ENCODE results near the gene OTOF. TPM values are rescaled to one million over a fixed set of nuclear protein-coding genes. Genes with fewer than 3 reads are reported as not detected.

OTOF gene
- total RNA-seq, 1 experiment from 2014 or later = not detected

DNA sequence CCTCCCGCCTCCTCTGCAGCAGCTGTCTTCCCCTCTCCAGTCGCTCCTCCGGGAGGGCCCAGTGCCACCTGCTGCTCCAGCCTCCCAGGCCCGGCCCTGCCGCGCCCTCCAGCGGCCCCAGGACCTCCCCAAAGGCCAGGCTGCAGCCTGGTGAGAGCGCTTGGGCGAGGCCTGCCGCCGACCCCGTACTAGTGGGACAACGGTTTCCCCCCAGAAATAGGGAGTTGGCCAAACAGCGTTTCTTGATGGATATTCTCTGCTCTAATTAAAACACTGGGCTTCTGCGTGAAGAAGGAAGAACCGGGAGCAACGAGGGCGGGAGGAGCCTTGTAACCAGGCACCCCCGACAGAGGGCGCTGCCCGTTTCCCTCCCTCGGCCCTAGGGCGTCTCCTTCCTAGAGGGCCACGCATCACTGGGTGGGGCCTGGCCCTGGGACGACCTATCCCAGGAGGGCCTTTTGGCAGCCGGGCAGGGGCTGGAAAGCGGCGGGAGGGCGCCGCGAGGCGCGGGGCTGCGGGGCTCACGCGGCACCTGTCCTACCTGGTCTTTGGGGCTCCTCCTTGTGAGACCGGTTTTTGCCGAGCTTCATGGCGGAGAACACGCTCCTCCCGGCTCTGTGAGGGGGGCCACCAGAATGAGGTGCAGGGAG lies 25.4 kb upstream of the OTOF start:
- H3K9me2 ChIP-seq (ENCODE audit: insufficient read depth) = no peaks in the 10 kb centered on the region
- BruUV-seq (replicated peaks) = no TSS peak

GRCh38 chr2:26500406-26500805 lies 22.5 kb upstream of the OTOF start:
- no peaks in the 10 kb centered on the region for H3K36me3 ChIP-seq (ENCODE audit: low read depth)
- no peaks in the 10 kb centered on the region for H3K9me3 ChIP-seq (ENCODE audit: insufficient read depth, low read depth)
- BruUV-seq (replicated peaks) = no TSS peak
- ChIA-PET POLR2A (ENCODE audit: unreplicated experiment) (no interaction called here), CTCF (no interaction called here)
- TF ChIP-seq EZH2 (IDR thresholded peaks at IDR 0.05; ENCODE audit: low read depth) = no peak
- TF ChIP-seq, protein P1, sequence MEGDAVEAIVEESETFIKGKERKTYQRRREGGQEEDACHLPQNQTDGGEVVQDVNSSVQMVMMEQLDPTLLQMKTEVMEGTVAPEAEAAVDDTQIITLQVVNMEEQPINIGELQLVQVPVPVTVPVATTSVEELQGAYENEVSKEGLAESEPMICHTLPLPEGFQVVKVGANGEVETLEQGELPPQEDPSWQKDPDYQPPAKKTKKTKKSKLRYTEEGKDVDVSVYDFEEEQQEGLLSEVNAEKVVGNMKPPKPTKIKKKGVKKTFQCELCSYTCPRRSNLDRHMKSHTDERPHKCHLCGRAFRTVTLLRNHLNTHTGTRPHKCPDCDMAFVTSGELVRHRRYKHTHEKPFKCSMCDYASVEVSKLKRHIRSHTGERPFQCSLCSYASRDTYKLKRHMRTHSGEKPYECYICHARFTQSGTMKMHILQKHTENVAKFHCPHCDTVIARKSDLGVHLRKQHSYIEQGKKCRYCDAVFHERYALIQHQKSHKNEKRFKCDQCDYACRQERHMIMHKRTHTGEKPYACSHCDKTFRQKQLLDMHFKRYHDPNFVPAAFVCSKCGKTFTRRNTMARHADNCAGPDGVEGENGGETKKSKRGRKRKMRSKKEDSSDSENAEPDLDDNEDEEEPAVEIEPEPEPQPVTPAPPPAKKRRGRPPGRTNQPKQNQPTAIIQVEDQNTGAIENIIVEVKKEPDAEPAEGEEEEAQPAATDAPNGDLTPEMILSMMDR (conservative IDR thresholded peaks at IDR 0.05) = no peak
- no peaks in the 10 kb centered on the region for H3K9me2 ChIP-seq (ENCODE audit: insufficient read depth)
- 0 out of 2 replicates have a peak, but pooled peaks cover 6% of the 10 kb centered on the region for H3K4me1 ChIP-seq (replicated peaks; ENCODE audit: insufficient read depth)
- H3K4me3 ChIP-seq = no peak overlapping the region
- intact Hi-C loops (cut with micrococcal nuclease; ENCODE audit: unreplicated experiment) = no loop called here
- no peak overlapping the region for H3K4me2 ChIP-seq
- H3K27me3 ChIP-seq (ENCODE audit: insufficient read depth, low read depth) = peaks cover 64% of the 10 kb centered on the region
- no peaks in the 10 kb centered on the region for H4K20me1 ChIP-seq (ENCODE audit: insufficient read depth)
- H3F3A ChIP-seq (ENCODE audit: insufficient read depth, low read depth) = no peaks in the 10 kb centered on the region
- H3K79me2 ChIP-seq (ENCODE audit: low read depth) = no peaks in the 10 kb centered on the region
- no peak for DNase-seq
- no peak overlapping the region for H3K27ac ChIP-seq
- no peak overlapping the region for H2AFZ ChIP-seq

More for the DNA sequence above, 25.4 kb upstream of the OTOF start:
- H4K20me1 ChIP-seq (ENCODE audit: insufficient read depth) = no peaks in the 10 kb centered on the region
- H3K36me3 ChIP-seq (ENCODE audit: low read depth) = no peaks in the 10 kb centered on the region
- intact Hi-C loops (cut with micrococcal nuclease; ENCODE audit: unreplicated experiment) = loop anchor here (2.0 kb wide), 1 partner anchor 73 kb away; no protein-coding TSS in a partner anchor
- H3K4me3 ChIP-seq = peak overlapping the region; percentile 50; the same call in 1 of the 2 replicates
- ChIA-PET CTCF (interaction anchor here (0.6 kb wide), 1 partner anchor 156 kb away, joined by 4 read pairs; no protein-coding TSS in a partner anchor), POLR2A (ENCODE audit: unreplicated experiment) (no interaction called here)
- TF ChIP-seq EZH2 (IDR thresholded peaks at IDR 0.05; ENCODE audit: low read depth) = no peak
- TF ChIP-seq, protein P1 (conservative IDR thresholded peaks at IDR 0.05) = peak; percentile 85
- no peaks in the 10 kb centered on the region for H3F3A ChIP-seq (ENCODE audit: insufficient read depth, low read depth)
- 0 out of 2 replicates have a peak, but pooled peaks cover 6% of the 10 kb centered on the region for H3K4me1 ChIP-seq (replicated peaks; ENCODE audit: insufficient read depth)
- peaks cover 61% of the 10 kb centered on the region for H3K27me3 ChIP-seq (ENCODE audit: insufficient read depth, low read depth)
- no peaks in the 10 kb centered on the region for H3K9me3 ChIP-seq (ENCODE audit: insufficient read depth, low read depth)
- H3K79me2 ChIP-seq (ENCODE audit: low read depth) = no peaks in the 10 kb centered on the region
- H2AFZ ChIP-seq = peak overlapping the region; percentile 65
- H3K27ac ChIP-seq = no peak overlapping the region
- peak; percentile 59 to 81 for DNase-seq
- peak overlapping the region; percentile 81 for H3K4me2 ChIP-seq

DNA sequence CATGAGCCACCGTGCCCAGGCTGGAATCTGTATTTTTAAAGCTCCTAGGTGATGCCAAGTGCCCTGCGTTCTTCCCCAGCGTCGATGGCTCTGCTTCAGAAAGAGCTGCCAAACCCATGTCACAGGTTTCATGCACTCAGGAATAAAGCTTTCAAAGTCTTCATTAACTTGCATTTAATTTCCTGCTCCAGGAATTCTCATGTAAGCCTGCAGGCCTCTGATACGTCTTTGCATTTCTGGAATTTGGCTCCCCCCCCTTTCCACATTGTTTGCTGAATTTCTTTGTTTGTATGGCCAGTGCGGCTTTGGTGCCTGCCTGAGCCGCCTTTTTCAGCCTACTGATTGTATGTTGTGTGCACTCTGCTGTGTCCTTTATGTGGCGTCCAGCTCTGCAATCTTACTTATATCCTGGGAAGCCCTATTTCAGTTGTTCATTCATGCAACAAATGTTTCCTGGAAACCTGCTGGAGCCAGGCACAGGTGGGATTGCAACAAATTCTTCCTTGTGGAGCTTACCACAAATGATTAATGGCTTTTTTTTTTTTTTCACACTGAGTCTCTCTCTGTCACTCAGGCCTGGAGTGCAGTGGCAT lies 17.9 kb upstream of the OTOF start:
- Histone ChIP-seq H3K9me3 (ENCODE audit: insufficient read depth, low read depth) (no peaks in the 10 kb centered on the region), H2AFZ (no peak overlapping the region), H3K4me3 (no peak overlapping the region), H3F3A (ENCODE audit: insufficient read depth, low read depth) (no peaks in the 10 kb centered on the region), H3K27me3 (ENCODE audit: insufficient read depth, low read depth) (peaks cover 30% of the 10 kb centered on the region), H4K20me1 (ENCODE audit: insufficient read depth) (no peaks in the 10 kb centered on the region), H3K79me2 (ENCODE audit: low read depth) (no peaks in the 10 kb centered on the region), H3K27ac (no peak overlapping the region), H3K4me1 (replicated peaks; ENCODE audit: insufficient read depth) (no peaks in the 10 kb centered on the region), H3K36me3 (ENCODE audit: low read depth) (no peaks in the 10 kb centered on the region), H3K9me2 (ENCODE audit: insufficient read depth) (no peaks in the 10 kb centered on the region), H3K4me2 (no peak overlapping the region)
- BruUV-seq (replicated peaks) = no TSS peak
- ChIA-PET CTCF (interaction anchor here (0.6 kb wide), 2 partner anchors 32 to 258 kb away, joined by 3 read pairs; no protein-coding TSS in a partner anchor), POLR2A (ENCODE audit: unreplicated experiment) (no interaction called here)
- intact Hi-C loops (cut with micrococcal nuclease; ENCODE audit: unreplicated experiment) = no loop called here
- peak; percentile 20 to 71 for DNase-seq
- TF ChIP-seq EZH2 (IDR thresholded peaks at IDR 0.05; ENCODE audit: low read depth) = no peak
- TF ChIP-seq, protein P1 (conservative IDR thresholded peaks at IDR 0.05) = no peak

Measured in PC-9 (cell line).